Gastroesophageal sphincter (tissue), 3 donors: Measurements from ENCODE around the gene MYG1.

Experiments used
- CTCF ChIP-seq, 4 experiments: fragments of 200-600 bp in 2 of 4; fragments of 450-650 bp in 2 of 4; sonication (generic) in 1 of 4; IDR thresholded peaks; one replicate each; pipeline ENCODE4 v1.5.1; 2017 to 2019; ENCODE audit warnings: antibody characterized with exemption in 4 of 4, mild to moderate bottlenecking in 2 of 4, moderate library complexity in 2 of 4
- EP300 ChIP-seq: sonication (generic); formaldehyde crosslinking; IDR thresholded peaks from one replicate; pipeline ENCODE4 v1.6.1; 2017; ENCODE audit warnings: antibody characterized with exemption, mild to moderate bottlenecking
- POLR2A ChIP-seq, 2 donors: fragments of 450-650 bp; IDR thresholded peaks; one replicate each; pipeline ENCODE4 v1.6.1; 2017; ENCODE audit warnings: antibody characterized with exemption in 2 of 2, mild to moderate bottlenecking in 2 of 2, moderate library complexity in 1 of 2
- POLR2AphosphoS5 ChIP-seq: sonication (generic); formaldehyde crosslinking; IDR thresholded peaks from one replicate; pipeline ENCODE4 v1.6.1; 2017; ENCODE audit warnings: antibody characterized with exemption

GRCh38 chr12:53279888-53280498, 19.5 kb upstream of the MYG1 start:
- TF ChIP-seq CTCF (IDR thresholded peaks at IDR 0.05), result no peak
- no peak for TF ChIP-seq POLR2A (IDR thresholded peaks at IDR 0.05)
- no peak for TF ChIP-seq POLR2AphosphoS5
- TF ChIP-seq EP300, result no peak
